ENCODE data around the gene EN2.

DNA sequence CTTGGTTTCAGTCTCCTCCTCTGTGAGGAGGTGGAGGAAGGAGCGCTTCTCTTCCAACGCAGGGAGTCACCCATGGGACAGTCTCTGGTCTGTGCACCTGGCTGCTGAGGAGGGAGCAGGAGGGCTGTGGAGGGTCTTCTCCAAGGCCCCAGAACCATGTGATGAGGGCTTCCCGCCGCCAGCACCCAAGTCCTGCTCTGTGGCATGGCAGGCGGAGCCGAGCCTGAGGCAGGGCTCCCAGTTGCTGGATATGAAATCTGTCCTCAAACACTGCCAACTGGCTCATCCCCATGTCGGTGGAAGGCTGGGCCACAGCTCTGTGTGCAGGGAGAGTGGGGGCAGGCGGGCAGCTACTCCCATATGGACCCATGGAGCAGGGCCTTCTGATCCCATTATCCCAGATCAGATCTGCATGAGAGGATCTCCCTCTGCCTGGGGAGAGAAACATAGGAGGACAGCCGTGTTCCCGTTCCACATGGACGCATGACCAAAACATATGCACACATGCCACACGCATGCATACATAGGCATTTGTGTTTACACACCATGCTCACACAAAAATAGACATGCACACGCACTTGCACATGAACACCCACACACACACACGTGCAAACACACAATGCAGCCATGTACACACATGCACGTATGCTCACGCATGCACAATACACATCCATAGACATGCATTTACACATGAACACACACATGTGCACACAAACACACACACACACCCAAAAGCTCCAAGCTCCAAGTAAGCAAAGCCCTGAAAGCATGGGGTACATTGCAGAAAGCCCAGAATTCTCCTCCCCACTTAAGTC, 38.8 kb upstream of the EN2 start:
- TF ChIP-seq, protein P1, sequence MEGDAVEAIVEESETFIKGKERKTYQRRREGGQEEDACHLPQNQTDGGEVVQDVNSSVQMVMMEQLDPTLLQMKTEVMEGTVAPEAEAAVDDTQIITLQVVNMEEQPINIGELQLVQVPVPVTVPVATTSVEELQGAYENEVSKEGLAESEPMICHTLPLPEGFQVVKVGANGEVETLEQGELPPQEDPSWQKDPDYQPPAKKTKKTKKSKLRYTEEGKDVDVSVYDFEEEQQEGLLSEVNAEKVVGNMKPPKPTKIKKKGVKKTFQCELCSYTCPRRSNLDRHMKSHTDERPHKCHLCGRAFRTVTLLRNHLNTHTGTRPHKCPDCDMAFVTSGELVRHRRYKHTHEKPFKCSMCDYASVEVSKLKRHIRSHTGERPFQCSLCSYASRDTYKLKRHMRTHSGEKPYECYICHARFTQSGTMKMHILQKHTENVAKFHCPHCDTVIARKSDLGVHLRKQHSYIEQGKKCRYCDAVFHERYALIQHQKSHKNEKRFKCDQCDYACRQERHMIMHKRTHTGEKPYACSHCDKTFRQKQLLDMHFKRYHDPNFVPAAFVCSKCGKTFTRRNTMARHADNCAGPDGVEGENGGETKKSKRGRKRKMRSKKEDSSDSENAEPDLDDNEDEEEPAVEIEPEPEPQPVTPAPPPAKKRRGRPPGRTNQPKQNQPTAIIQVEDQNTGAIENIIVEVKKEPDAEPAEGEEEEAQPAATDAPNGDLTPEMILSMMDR (IDR thresholded peaks at IDR 0.05; ENCODE audit: borderline replicate concordance, extremely low read depth, low read length, poor library complexity, severe bottlenecking) = no peak
- TF ChIP-seq EZH2 (IDR thresholded peaks at IDR 0.05; ENCODE audit: borderline replicate concordance, low read depth, low read length, severe bottlenecking) = no peak

Data from DND-41 (cell line).